CD14-positive monocyte (primary cell): ENCODE results near the gene CDYL2. TPM values are rescaled to one million over a fixed set of nuclear protein-coding genes. Genes with fewer than 3 reads are reported as not detected.

Experiments
- DNase-seq, 3 donors: peaks; one replicate each; pipeline ENCODE4 v3.0.0-alpha.2; 2011 to 2022
- H2AFZ ChIP-seq: 2 replicates; pipeline ENCODE4 v1.6.0; 2012; ENCODE audit warnings: mild to moderate bottlenecking, low read depth, low read length, inconsistent platforms; ENCODE audit not compliant: insufficient read depth, poor library complexity, severe bottlenecking
- H3K27ac ChIP-seq, 2 donors: 1 replicate in 1 of 2; 2 replicates in 1 of 2; pipeline ENCODE4 v1.5.1; 2012 to 2013; ENCODE audit warnings: low read length in 2 of 2, control low read depth in 1 of 2, inconsistent platforms in 1 of 2, low read depth in 1 of 2, mild to moderate bottlenecking in 1 of 2
- H3K27me3 ChIP-seq, 2 donors: one replicate each; pipeline versions ENCODE4 v1.6.0 to v1.6.1; 2011 to 2013; ENCODE audit warnings: low read length in 2 of 2; ENCODE audit not compliant: control insufficient read depth in 2 of 2, insufficient read depth in 2 of 2
- H3K36me3 ChIP-seq, 2 donors: replicated peaks in 1 of 2; 1 replicate in 1 of 2; 2 replicates in 1 of 2; pipeline versions ENCODE4 v1.5.1 to v1.6.1; 2012 to 2013; ENCODE audit warnings: low read length in 2 of 2, control low read depth in 1 of 2, inconsistent platforms in 1 of 2, mild to moderate bottlenecking in 1 of 2; ENCODE audit not compliant: insufficient read depth in 2 of 2, control insufficient read depth in 1 of 2
- H3K4me1 ChIP-seq, 2 donors: 1 replicate in 1 of 2; 2 replicates in 1 of 2; pipeline versions ENCODE4 v1.5.1 to v1.6.1; 2012 to 2013; ENCODE audit warnings: low read length in 2 of 2, control low read depth in 1 of 2, inconsistent platforms in 1 of 2, mild to moderate bottlenecking in 1 of 2, moderate library complexity in 1 of 2; ENCODE audit not compliant: insufficient read depth in 2 of 2, control insufficient read depth in 1 of 2
- H3K4me2 ChIP-seq: replicated peaks from 2 replicates; pipeline ENCODE3; 2012; ENCODE audit warnings: low read length, moderate library complexity, mild to moderate bottlenecking; ENCODE audit not compliant: poor library complexity, severe bottlenecking; ENCODE audit errors: extremely low read depth
- H3K4me3 ChIP-seq, 3 experiments: fragments of 200-600 bp in 1 of 3; sonication (generic) in 1 of 3; replicated peaks in 1 of 3; 1 replicate in 2 of 3; 2 replicates in 1 of 3; pipeline ENCODE4 v1.5.1; 2011 to 2013; ENCODE audit warnings: low read length in 3 of 3, mild to moderate bottlenecking in 3 of 3, control low read depth in 2 of 3, low read depth in 2 of 3, inconsistent platforms in 1 of 3, moderate library complexity in 1 of 3
- H3K79me2 ChIP-seq: 2 replicates; pipeline ENCODE4 v1.6.0; 2012; ENCODE audit warnings: mild to moderate bottlenecking, control low read depth, inconsistent platforms, low read length, moderate library complexity; ENCODE audit not compliant: insufficient read depth
- H3K9ac ChIP-seq: 2 replicates; pipeline ENCODE4 v1.6.0; 2017; ENCODE audit warnings: low read length, mild to moderate bottlenecking; ENCODE audit not compliant: insufficient read depth, poor library complexity, severe bottlenecking
- H3K9me3 ChIP-seq, 2 donors: replicated peaks in 1 of 2; 1 replicate in 1 of 2; 2 replicates in 1 of 2; pipeline versions ENCODE4 v1.5.1 to v1.6.1; 2012 to 2013; ENCODE audit warnings: low read length in 2 of 2, control low read depth in 1 of 2; ENCODE audit not compliant: control insufficient read depth in 1 of 2, insufficient read depth in 1 of 2
- H4K20me1 ChIP-seq: 2 replicates; pipeline ENCODE4 v1.6.0; 2012; ENCODE audit warnings: mild to moderate bottlenecking, low read length, control low read depth, moderate library complexity; ENCODE audit not compliant: insufficient read depth
- H3K27ac Mint-ChIP-seq, 7 donors: one replicate each; pipeline ENCODE4 v1.8.0; 2020; ENCODE audit warnings: mild to moderate bottlenecking in 7 of 7, mixed read lengths in 7 of 7, moderate library complexity in 6 of 7, inconsistent platforms in 2 of 7
- H3K27me3 Mint-ChIP-seq, 3 donors: one replicate each; pipeline ENCODE4 v1.8.0; 2021 to 2022; ENCODE audit warnings: low read depth in 3 of 3, mild to moderate bottlenecking in 3 of 3, mixed read lengths in 3 of 3, moderate library complexity in 3 of 3, inconsistent platforms in 1 of 3
- H3K36me3 Mint-ChIP-seq, 2 donors: one replicate each; pipeline ENCODE4 v1.8.0; 2020; ENCODE audit warnings: mixed read lengths in 2 of 2, inconsistent platforms in 1 of 2, mild to moderate bottlenecking in 1 of 2
- H3K4me1 Mint-ChIP-seq: one replicate; pipeline ENCODE4 v1.8.0; 2020; ENCODE audit warnings: mild to moderate bottlenecking, mixed read lengths
- H3K4me3 Mint-ChIP-seq, 2 donors: one replicate each; pipeline ENCODE4 v1.8.0; 2020; ENCODE audit warnings: mild to moderate bottlenecking in 2 of 2, mixed read lengths in 2 of 2, moderate library complexity in 1 of 2
- H3K9me3 Mint-ChIP-seq, 7 donors: one replicate each; pipeline ENCODE4 v1.8.0; 2020 to 2022; ENCODE audit warnings: mixed read lengths in 7 of 7, mild to moderate bottlenecking in 6 of 7, moderate library complexity in 6 of 7, inconsistent platforms in 2 of 7
- WGBS: methylation state at CpG from one replicate; pipeline ENCODE4 v1.1.5; 2013; ENCODE audit warnings: missing lambda C conversion rate; ENCODE audit not compliant: insufficient coverage; 5-methylcytosine and 5-hydroxymethylcytosine counted together
- intact Hi-C, 2 donors: fragments of 100-400 bp; cut with micrococcal nuclease; formaldehyde crosslinking; loops; one replicate each; pipeline versions ENCODE4 v1.15.0 to v1.15.1; 2023
- polyA plus RNA-seq, 3 donors: library from polyadenylated mRNA; depleted of rRNA in 1 of 3; unstranded in 2 of 3; stranded (reverse) in 1 of 3; fragments of 300-500 nt in 2 of 3; fragments of >200 nt in 1 of 3; fragmentation: Illumina TruSeq in 2 of 3; gene quantifications; 1 replicate in 2 of 3; 2 replicates in 1 of 3; pipeline ENCODE4 v1.2.3, GENCODE V29; 2012 to 2021
- TF ChIP-seq, protein P1 (sequence below): fragments of 200-600 bp; IDR thresholded peaks from one replicate; pipeline ENCODE4 v1.8.0; 2022; ENCODE audit warnings: antibody characterized with exemption, mild to moderate bottlenecking

CDYL2 gene
- polyA plus RNA-seq, 3 donors = 0.42 to 2.6 (median 0.93) TPM

DNA sequence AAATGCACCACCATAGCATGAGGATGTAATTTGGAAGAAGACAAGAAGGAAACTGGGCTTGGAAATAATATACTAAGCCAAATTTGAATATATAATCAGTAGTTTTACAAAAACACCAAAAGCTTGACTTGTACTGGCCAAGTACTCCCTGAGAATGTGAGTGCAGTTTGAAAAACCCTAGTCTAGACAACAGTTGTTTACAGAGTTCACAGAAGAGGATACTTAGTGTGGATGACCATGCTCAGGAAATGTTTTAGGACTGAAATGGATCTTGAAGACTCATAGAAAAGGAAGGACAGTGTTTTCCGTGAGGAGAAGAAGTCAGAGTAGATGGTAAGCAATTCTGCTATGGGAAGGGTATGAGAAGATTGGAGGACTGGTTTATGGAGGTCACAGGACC is 1.9 kb upstream of the CDYL2 start:
- Mint-ChIP-seq H3K36me3 (peaks cover 4 to 6% of the 10 kb centered on the region in 2 donors), H3K4me3 (peak overlapping the region in 1 of 2 donors; percentile 8), H3K27ac (peak overlapping the region in 2 of 7 donors; percentile 39 to 51), H3K4me1 (peaks cover 14% of the 10 kb centered on the region), H3K9me3 (peaks cover 0 to 5% (median 0%) of the 10 kb centered on the region in 7 donors), H3K27me3 (peaks cover 8 to 14% (median 9%) of the 10 kb centered on the region in 3 donors)
- peaks cover 6 to 12% of the 10 kb centered on the region in 2 donors for H3K27me3 ChIP-seq
- peaks cover 34 to 41% of the 10 kb centered on the region in 2 donors for H3K4me1 ChIP-seq
- intact Hi-C loops = loop anchor here (2.0 to 5.0 kb wide), 2 partner anchors 259 to 265 kb away; partner anchors contain the start of gene DYNLRB2 (in 1 of the 2)
- no peaks in the 10 kb centered on the region for H3K9me3 ChIP-seq
- H3K9ac ChIP-seq = no peak overlapping the region
- no peak overlapping the region for H3K4me2 ChIP-seq
- H3K4me3 ChIP-seq = peak overlapping the region in 1 of 3 experiments; percentile 10
- H4K20me1 ChIP-seq = no peaks in the 10 kb centered on the region
- TF ChIP-seq, protein P1, sequence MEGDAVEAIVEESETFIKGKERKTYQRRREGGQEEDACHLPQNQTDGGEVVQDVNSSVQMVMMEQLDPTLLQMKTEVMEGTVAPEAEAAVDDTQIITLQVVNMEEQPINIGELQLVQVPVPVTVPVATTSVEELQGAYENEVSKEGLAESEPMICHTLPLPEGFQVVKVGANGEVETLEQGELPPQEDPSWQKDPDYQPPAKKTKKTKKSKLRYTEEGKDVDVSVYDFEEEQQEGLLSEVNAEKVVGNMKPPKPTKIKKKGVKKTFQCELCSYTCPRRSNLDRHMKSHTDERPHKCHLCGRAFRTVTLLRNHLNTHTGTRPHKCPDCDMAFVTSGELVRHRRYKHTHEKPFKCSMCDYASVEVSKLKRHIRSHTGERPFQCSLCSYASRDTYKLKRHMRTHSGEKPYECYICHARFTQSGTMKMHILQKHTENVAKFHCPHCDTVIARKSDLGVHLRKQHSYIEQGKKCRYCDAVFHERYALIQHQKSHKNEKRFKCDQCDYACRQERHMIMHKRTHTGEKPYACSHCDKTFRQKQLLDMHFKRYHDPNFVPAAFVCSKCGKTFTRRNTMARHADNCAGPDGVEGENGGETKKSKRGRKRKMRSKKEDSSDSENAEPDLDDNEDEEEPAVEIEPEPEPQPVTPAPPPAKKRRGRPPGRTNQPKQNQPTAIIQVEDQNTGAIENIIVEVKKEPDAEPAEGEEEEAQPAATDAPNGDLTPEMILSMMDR = no peak
- WGBS = 100% methylated on average over 1 of the region's 1 CpG
- no peaks in the 10 kb centered on the region for H3K36me3 ChIP-seq
- no peak overlapping the region for H2AFZ ChIP-seq
- peaks cover 4% of the 10 kb centered on the region for H3K79me2 ChIP-seq
- no peak overlapping the region for H3K27ac ChIP-seq
- no peak for DNase-seq

DNA sequence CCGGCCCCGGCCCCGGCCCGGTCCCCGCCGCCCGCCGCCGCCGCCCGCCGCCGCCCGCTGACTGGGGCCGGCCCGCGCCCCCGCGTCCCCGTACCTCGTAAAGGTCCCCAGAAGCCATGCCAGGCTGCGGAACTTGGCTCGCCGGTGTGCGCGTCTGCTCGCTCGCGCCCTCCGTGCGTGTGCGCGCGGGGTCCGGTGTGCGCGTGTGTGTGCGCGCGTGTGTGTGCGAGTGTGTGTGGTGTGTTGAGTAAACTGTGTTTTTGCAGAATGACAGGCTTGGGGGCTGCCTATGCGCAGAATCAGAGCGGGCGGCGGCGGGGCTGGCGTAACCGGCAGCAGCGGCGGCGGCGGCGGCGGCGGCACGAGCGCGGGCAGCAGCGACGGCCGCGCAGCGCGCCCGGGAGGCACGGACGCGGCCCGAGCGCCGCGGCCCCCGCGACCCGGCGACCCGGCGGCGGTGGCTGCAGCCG is 307 bp downstream of the CDYL2 start:
- intact Hi-C loops = loop anchor here in 1 of 2 donors (5.0 kb wide), 1 partner anchor 127 kb away; no protein-coding TSS in a partner anchor
- TF ChIP-seq, protein P1 = no peak
- H4K20me1 ChIP-seq = peaks cover 3% of the 10 kb centered on the region
- H3K4me2 ChIP-seq = peak overlapping the region; percentile 77
- H3K9ac ChIP-seq = peak overlapping the region; percentile 27
- Mint-ChIP-seq H3K27ac (peak overlapping the region; percentile 33 to 94 (median 86)), H3K27me3 (peaks cover 8 to 14% (median 11%) of the 10 kb centered on the region in 3 donors), H3K4me3 (peak overlapping the region; percentile 99), H3K9me3 (peaks cover 0 to 5% (median 0%) of the 10 kb centered on the region in 7 donors), H3K4me1 (peaks cover 14% of the 10 kb centered on the region), H3K36me3 (peaks cover 4 to 6% of the 10 kb centered on the region in 2 donors)
- peak overlapping the region; percentile 43 to 82 (median 73) for H3K4me3 ChIP-seq
- peak overlapping the region; percentile 64 for H2AFZ ChIP-seq
- no peak overlapping the region for H3K27ac ChIP-seq
- DNase-seq = peak; percentile 22 to 37 (median 28)
- peaks cover 30 to 33% of the 10 kb centered on the region in 2 donors for H3K4me1 ChIP-seq
- H3K36me3 ChIP-seq = no peaks in the 10 kb centered on the region
- peaks cover 6 to 12% of the 10 kb centered on the region in 2 donors for H3K27me3 ChIP-seq
- H3K9me3 ChIP-seq = no peaks in the 10 kb centered on the region
- peaks cover 4% of the 10 kb centered on the region for H3K79me2 ChIP-seq
- under 1% methylated on average over 79 of the region's 80 CpGs for WGBS
